NCI-H2029 (cell line): ENCODE data around the gene GOSR2.
"Not testable (repeated sequence)": the region's sequence is repeated elsewhere in the genome, so short reads cannot be mapped to it uniquely, and the experiment has no call there.

ENCODE experiments used
- DNase-seq: peaks from one replicate; lab custom pipeline; 2025; lab: John Stamatoyannopoulos, UW

GOSR2 gene

DNA sequence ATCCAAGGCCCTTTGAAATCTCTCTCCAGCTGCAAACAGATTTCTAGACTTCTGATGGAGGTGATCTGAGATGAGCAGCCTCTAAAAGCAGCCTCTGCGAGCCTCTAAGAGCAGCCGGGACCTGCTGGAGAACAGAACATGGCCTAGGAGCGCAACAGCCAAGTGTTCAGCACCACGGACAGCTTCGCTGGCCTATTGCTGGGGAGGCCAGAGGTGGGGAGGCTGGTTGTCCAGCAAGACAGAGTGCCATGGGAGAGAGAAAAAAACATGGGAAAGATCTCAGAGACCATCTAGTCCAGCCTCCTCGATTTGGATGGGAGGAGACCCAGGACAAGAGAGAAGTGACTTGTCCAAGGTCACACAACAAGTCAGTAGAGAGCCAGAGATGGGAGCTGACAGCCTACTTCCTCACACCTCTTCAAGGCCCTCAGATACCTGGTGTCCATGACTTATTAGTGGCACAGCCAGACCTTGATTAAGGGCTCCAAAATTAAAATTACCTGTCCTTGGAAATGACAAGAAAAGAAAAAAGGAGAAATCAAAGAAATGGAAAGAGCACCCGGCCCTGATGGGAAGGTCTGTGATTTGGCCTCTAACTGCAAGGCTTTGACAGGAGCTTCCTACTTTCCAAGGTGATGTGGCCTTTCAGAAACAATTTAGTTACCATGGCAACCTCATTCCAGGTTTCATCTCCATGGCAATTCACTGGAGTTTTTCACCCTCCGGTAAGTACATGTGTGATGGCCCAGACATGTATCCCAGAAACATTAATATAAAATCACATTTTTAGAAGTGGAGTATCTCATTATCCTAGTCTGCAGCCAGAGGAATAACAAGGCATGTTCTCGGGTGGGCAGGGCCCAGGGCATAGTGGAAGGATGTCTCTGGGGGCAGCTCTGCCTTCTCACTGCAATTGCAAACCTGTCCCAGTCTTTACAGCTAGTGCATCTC lies 41.6 kb downstream of the GOSR2 start:
- DNase-seq: no peak

DNA sequence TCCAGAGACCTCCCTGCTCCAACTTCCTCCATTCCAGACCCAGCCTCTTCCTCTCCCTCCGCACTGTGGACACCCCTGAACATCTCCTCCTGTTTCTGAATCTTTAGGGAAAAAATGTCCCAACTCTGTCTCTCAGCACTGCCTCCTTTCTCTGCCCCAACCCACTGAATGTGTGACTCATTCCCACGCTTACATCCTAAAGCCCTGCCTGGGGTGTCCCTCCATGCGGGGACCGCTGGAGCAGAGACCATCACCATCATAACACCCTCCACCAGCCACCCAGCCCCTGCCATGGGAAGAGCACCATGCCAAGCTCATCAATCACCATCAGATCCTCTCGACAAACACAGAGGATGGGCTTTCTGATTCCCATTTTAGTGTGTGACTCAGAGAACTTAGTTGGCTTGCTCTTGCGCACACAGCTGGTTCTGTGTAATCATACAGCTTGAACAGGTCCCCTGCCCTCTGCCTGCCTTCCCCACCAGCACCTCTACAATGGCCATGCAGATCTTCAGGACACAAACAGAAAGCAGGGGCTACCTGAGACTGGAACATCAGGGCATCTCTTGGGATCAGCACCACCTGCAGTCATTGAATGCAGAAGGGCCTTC lies 45.4 kb downstream of the GOSR2 start:
- no peak for DNase-seq

DNA sequence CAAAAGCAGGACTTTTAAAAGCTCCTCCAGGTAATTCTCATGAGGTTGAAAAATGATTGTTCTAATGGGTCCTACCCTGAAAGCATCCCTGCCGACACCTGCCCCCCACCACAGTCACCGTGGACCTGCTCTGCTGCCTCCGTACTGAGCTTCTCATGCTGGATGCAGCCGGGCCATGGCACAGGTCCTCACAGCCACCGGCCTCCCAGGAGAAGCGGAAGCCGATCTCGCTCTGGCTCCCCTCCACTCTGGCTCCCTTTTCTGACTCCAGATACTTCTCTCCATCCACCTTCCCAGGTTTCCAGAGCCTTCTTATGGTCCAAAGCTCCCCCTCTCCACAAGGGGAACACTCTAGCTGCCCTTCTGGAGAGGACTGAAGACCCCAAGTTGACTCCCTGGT lies 45.9 kb downstream of the GOSR2 start:
- no peak for DNase-seq

DNA sequence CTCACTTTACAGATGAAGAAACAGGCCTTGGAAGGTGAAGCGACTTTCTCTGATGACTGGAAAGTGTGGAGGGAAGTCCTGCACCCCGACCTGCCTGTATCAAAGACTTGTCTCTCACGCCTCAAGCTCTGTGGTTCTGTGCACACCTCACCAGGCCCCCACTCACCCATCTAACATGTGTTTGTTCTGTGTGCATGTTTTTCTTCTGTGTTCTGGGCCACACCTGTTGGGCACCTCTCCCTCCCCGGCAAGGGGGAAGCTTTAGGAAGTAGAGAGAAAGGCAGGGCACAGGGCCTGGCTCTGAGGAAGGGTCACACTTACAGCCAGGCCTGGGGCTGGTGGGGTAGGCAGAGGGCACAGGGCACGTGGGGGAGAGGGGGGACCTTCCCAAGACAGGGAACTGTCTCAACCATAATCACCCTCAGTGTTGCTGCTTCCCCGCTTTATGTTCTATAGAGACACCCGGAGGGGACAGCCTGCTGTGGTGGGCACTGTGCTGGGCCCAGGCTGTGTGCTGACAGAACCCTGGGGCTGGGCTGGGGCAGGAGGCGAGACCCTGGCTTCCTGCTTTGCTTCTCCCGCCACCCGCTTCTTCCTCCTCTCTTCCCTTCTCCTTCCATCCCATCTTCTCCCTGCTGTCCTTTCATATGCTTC lies 48.8 kb downstream of the GOSR2 start:
- DNase-seq: no peak

DNA sequence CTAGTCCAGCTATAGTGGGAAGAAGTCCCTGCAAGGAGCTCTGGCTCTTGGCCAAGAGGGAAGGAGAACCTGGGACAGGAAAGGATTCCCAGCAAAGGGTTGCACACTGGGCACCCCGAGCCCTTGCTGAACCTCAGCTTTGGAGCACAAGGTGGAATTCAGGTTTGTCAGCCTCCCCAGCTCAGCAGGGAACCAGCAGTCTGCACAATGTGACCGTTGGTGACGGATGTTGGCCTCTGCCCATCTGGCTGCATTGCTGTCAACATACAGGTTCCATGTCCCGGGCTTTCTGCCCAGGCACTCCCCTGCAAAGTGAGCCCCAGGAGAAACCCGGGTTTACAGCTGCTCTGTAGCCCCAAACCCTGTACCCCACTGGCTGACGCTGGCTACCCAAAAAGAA lies 49.4 kb downstream of the GOSR2 start:
- DNase-seq: no peak

DNA sequence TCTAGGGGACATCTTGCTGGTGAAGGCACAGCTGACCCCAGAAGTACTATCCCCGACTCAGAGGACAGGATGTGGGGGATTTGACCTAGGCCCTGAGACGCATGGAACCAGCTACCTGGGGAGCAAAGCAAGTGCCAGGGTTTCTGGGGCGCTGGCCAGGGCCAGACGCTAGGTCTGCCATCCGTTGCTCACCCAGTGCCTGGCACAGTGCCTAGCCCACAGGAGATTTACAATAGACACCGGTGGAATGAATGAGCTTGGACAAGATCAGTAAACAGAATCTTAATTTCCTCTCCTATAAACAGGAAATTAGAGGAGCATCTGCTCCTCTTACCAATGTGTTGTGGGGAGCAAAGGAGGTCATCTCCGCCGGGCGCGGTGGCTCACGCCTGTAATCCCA lies 51.1 kb downstream of the GOSR2 start:
- peak; percentile 45 for DNase-seq

DNA sequence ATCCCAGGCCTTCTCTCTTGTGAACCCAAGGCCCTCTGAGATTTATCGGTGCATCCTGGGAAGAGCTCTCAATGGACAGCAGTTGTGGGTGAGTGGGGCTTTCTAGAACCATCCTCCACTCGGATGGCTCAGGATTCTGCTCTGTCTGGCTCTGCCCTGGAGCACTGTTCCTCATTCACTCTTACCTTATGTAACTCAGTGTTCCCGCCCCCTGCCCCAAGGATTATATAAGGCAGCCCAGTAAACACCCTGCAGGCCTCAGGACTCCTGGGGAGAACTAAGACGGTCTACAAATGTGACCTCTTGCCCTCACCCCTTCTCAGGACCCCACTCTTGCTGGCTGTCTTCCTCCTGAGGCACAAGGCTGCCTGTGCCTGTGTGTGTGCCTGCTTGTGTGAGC lies 52.3 kb downstream of the GOSR2 start:
- DNase-seq: no peak

DNA sequence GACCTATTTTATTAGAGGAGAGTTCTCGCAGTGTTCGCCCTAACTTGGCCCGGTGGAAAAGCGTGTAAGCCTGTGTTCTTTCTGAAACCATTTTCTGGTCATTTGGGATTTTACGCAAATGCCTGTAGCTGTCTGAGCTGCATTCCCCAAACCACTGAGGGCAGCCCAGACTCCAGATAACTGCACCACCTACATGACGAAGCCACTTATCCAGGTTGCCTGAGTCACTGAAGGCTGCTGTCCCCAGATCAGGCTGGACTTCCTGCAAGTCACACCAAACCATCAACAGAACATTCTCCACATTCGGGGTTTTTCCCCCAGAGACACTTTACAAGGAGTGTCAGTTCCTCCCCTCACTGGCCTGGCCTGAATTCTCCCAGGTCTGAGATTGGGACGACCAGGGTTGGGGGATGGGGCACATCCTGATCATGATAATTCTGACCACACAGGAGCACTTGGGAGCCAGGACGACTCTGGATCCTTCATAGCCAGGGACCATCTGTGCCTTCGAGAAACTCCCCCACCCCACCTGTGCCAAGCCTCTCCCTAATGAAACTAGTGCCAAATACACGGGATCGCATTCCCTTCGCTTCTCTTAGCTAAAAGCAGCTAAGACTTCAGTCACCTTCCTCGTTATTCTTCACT lies 53.8 kb downstream of the GOSR2 start:
- DNase-seq: no peak

DNA sequence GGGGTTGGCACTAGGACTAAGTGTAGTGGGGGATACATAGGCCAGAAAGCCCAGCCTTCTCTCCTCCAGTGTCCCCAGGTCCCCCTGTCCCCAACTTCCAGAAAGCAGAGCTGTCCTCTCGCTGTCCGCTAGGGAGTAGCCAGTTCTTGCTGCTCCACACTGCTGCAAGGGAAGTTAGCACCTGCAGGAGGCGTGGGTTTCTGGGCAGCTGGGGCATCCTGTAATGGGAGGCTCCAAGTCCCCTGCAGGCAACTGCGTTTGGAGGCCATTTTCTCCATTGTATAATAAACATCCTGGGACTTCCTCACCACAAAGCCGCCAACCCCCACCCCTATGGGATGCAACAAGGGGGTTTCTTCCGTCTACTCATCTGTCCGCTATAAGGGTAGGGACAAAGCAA lies 54.4 kb downstream of the GOSR2 start:
- no peak for DNase-seq

DNA sequence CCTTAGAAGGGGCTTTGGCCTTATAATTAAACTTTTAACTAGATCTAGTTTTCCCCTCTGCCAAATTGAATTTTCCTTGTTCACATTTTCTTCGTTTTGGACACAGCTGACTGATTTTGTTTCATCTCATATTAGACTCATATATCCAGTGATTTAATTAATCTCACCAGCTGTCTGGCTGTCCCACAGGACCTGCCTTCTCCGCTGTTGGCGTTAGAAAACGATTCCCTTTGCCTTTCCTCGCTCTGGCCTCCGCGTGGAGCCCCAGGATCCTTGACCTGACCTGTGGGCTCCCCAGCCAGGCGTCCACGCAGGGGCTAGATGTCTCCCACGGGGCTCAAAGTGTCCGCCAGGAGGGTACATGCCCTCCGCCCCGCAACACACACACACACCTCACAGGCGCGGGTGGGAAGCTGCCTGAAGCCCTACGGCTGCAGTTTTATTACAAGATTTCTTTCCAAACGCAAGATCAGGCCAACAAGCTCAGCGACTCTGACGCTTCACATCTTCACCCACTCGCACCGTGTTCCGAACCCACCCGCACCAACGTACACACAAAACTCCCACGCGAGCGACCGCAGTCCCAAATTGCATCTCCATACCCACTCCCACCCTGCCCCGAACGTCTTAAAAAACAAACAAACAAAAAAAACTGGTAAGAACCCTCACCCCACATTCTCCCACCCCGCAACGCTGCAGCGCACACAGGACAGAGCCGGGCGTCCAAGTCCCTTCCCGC lies 55.0 kb downstream of the GOSR2 start:
- DNase-seq: no peak

DNA sequence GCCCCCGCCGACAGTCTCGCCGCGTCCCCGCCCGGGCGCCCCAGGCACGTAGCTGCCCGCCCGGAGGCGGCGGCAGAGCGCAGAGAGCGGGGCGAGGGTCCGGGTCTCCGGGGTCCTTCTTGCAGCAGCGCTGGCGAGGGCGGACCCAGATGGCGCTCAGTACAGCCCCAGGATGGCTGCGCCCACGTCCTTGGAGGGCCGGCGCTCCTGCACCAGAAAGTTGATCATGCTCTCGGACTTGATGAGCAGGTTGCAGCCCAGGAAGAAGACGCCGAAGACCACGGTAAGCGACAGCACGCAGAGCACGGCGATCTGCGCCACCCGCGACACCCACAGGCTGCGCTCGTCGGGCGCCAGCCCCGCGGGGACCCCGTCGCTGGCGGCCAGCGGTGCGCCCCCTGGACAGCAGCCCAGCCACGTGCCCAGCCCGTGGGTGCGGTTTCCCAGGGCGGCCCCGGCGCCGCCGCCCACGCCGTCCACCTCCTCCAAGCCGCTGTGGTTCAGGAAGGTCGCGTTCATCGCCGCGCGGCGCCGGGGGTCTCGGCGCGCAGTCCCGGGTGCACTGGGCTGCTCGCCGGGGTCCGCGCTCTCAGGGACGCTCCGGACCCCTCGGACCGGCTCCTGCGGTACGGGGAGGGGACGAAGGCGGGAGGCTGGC lies 55.7 kb downstream of the GOSR2 start:
- no peak for DNase-seq

DNA sequence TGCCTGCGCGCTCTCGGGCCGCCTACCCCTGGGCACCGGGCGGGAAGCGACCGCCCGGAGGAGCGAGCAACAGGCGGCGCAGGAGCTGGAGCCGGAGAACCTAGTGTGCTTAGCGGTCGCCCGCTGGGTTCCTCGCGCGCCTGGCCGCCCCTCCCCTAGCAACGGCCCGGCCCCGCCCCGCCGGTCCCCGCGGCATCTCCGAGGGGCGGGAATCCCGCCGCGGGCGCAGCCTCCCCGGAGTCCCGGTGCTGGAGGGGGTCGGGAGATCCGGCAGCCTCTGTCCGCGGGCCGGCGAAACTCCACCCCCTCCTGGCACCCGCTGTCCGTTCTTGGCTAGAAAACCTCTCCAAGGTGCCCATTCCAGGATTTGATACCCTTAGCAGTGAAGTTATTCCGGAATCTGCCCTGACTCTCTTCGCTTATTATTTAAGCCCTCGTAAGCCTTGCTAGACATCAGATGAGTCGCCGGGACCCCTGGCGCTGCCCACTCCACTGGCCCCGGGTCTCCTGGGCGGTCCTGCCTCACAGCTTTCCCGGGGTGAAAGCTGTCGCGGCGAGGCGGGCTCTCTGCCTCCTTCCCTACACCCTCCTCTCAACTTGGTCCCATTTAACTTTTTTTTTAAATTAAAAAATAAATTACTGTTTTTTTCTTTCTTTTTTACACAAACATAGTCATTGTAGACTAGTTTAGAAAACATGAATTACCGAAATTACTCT lies 56.3 kb downstream of the GOSR2 start, which contains the start of gene RPRML:
Gene RPRML, minus strand, starts transcription at position 107 of the 717 bp plus-strand sequence. CDS start 246 bp downstream, outside the sequence.
- DNase-seq: no peak

DNA sequence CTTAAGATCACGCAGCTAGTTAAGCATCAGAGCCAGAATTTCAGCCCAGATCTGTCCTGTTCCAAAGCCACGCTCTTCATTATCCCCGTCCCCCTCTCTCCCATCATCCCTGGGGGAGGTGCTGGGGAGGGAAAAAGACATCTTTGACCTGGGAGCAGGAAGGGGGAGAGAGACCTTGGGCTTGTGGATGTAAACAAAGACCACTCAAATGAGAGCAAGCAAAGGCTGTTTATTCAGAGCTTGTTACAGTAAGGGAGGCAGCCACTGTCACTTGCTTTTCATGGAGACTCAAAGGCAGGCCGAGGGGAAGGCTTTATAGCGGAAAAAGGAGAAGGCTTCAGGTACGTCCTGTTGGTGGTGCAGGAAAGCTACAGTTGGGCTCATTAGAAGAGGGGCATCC lies 59.6 kb downstream of the GOSR2 start:
- no peak for DNase-seq

DNA sequence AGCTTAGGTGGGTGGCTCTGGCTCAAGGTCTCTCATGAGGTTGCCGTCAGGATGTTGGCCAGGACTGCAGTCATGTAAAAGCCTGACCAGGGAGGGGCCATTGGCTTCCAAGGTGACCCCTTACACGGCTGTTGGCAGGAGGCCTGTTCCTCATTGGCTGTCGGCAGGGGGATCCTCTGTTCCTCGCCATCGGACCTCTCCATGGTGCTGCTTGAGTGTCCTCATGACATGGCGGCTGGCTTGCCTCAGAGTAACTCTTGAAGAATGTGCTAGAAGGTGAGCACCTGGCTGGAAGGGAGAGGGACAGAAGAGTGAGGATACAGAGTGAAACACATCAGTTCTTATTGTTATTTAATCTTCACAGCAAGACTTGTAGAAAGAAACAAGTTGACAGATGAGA lies 60.8 kb downstream of the GOSR2 start:
- no peak for DNase-seq

DNA sequence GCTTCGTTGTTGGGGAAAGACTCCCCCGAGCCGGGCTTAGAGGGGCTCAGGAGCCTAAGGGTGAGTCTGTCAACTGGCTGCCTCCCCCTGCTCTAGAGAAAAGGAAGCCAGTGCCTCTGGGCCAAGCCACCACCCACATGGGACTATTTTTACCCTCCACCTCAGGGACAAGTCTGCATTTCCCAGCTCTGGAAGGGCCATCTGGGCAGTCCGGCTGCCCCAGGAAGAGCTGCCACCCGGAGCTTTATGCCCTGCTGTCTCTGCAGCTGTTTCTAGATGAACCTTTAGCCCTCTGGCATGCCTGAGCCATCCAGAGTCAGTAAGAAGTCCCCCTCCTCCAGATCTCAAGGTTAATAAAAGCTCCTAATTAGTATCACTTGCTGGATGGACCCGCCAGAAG lies 61.4 kb downstream of the GOSR2 start:
- no peak for DNase-seq

DNA sequence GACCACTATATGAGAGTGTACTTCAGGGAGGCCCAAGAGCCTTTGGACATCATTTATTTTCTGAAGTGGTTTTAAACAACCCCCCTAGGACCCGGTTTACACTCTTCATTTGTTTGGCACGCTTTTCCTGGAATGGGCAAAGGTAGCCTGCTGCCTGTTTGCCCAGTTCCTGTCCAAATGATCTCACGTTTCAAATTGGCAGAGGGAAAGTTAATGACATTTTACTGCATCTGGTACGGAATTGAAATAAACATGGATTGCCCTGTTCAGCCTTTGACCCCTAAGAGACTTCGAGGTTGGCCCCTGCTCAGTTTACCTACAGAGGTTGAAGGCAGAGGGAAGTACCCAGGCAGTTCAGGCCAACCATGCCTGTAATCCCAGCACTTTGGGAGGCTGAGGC lies 61.9 kb downstream of the GOSR2 start:
- DNase-seq: peak; percentile 52

DNA sequence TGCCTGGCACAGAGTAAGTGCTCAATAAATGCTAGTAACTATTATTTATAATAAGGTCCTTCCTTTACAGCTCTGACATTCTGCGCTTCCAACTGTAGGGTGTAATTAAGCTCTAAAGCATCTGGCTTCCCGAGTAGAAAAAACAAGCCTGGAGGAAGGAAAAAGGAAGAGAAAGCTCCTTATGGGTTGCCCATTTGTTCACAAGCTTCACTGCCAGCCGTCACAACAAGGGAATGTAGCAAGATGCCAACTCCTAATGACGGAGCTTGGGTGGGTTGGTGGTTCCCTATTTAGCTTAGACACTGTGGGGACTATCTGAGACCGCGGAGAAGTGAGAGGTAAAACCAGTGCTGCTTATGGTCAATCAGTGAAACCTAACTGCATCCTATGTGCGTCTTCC lies 63.4 kb downstream of the GOSR2 start:
- DNase-seq: no peak

DNA sequence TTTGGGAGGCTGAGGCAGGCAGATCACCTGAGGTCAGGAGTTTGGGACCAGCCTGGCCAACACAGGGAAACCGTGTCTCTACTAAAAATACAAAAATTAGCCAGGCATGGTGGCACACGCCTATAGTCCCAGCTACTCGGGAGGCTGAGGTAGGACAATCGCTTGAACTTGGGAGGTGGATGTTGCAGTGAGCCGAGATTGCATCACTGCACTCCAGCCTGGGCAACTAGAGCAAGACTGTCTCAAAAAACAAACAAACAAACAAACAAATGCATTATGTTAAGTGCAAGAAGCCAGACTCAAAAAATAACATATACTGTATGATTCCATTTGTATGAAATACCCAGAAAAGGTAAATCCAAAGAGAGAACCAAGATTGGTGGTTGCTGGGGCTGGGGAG lies 65.0 kb downstream of the GOSR2 start:
- not testable (repeated sequence) for DNase-seq

DNA sequence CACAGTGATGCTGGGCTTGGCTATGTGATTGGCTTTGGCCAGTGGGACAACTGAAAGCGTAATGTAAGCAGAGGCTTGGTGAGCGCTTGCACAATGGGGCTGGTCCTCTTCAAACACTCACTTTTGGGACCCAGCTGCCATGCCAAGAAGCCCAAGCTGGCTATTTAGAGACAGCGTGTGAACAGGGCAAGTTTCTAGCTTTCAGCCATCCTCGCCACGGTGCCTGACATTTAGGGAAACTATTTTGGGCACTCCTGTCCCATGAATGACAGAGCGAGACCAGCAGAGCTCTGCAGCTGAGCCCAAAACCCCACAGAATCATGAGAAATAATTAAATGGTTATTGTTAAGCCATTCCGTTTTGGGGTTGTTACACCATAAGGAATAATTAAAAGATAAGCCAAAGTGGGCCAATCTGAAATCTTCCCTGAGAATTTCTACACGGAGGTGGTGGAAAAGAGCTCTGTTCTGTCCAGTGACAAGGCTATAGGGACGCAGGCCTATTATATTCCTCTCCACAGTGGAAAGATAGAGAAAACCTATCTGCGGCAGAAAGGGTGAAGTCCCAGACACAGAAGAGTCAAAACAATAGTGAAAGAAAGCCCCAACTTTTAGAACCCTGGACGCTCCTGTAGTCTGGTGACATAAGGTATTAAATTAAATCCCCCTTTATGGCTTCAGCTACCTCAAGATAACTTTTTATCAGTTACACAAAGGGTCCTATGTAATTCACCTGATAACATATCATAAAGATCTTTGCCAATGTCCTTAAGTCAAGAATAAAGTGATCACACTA lies 66.9 kb downstream of the GOSR2 start:
- DNase-seq: no peak

DNA sequence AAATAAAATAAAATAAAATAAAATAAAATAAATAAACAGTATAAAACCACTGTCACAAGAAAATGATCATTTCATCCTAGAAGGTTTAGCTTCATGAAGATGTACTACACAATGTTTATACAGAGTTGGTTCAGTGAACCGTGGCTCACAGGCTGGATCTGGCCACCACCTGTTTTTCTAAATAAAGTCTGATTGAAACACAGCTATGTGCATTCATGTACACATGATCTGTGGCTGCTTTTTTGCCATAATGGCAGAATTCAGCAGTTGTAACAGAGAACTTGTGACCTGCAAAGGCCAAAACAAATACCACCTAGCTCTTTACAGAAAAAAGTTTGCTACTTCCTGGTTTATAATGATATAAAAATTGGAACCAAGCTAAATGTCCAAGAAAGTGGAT lies 68.7 kb downstream of the GOSR2 start:
- no peak for DNase-seq
